Lower leg skin (tissue), 4 donors: ENCODE data around the gene LMNTD1. TPM values are rescaled to one million over a fixed set of nuclear protein-coding genes. Genes with fewer than 3 reads are reported as not detected.
"Not testable (repeated sequence)": the region's sequence is repeated elsewhere in the genome, so short reads cannot be mapped to it uniquely, and the experiment has no call there.

Experiments used
- DNase-seq, 2 donors: peaks; one replicate each; pipeline ENCODE4 v3.0.0-alpha.2; 2019; ENCODE audit warnings: low spot score in 2 of 2
- H3K4me3 ChIP-seq: fragments of 200-600 bp; sonication (generic); 2 replicates; pipeline ENCODE4 v1.5.1; 2017; ENCODE audit warnings: mild to moderate bottlenecking, low read depth; ENCODE audit not compliant: poor library complexity, severe bottlenecking
- POLR2A ChIP-seq, 2 donors: fragments of 450-650 bp; IDR thresholded peaks; one replicate each; pipeline ENCODE4 v1.6.1; 2016 to 2017; ENCODE audit warnings: antibody characterized with exemption in 2 of 2, mild to moderate bottlenecking in 1 of 2, moderate library complexity in 1 of 2
- WGBS, 2 donors: methylation state at CpG; one replicate each; pipeline ENCODE4 v1.1.5; 2018; 5-methylcytosine and 5-hydroxymethylcytosine counted together
- intact Hi-C: fragments of 100-400 bp; cut with DNase I; formaldehyde crosslinking; loops from one replicate; pipeline ENCODE4 v1.15.0; 2023; ENCODE audit warnings: low total_unique reads
- total RNA-seq, 4 donors: library from RNA; depleted of rRNA; stranded (reverse); fragments of >200 nt; gene quantifications; one replicate each; pipeline ENCODE4 v1.1.0, GENCODE V29; 2016
- TF ChIP-seq, protein P1 (sequence below), 3 donors: fragments of 450-650 bp; IDR thresholded peaks; one replicate each; pipeline ENCODE4 v1.5.1; 2016; ENCODE audit warnings: antibody characterized with exemption in 3 of 3, mild to moderate bottlenecking in 3 of 3, moderate library complexity in 2 of 3

Gene LMNTD1
- not detected for total RNA-seq

DNA sequence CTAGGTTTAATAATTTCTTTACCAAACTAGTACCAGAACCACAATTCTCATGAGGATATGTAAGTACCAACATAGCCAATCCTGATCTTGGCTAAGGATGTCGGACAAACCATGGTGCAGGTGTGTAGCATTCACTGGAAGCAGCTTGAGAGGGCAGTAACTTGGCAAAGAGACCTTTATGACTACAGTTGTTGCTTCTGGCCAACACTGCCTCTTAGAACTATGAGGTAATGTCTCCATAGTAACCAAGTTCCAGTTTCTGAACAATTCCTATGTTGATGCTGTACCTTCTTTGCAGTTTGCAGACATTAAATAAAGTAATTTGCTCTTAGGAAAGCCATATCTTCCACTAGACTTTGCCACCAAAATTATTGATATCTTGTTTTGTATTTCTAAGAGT lies at the start of gene LMNTD1:
Gene LMNTD1, minus strand, starts transcription at position 186 of the 400 bp plus-strand sequence. CDS start 324 bp downstream, outside the sequence.
- H3K4me3 ChIP-seq, result no peak within 1 kb of the TSS
- DNase-seq, result no peak
- 0 to 43% methylated on average over 1 of the region's 1 CpG for WGBS, 2 donors
- intact Hi-C loops, result no loop called here
- TF ChIP-seq, protein P1, sequence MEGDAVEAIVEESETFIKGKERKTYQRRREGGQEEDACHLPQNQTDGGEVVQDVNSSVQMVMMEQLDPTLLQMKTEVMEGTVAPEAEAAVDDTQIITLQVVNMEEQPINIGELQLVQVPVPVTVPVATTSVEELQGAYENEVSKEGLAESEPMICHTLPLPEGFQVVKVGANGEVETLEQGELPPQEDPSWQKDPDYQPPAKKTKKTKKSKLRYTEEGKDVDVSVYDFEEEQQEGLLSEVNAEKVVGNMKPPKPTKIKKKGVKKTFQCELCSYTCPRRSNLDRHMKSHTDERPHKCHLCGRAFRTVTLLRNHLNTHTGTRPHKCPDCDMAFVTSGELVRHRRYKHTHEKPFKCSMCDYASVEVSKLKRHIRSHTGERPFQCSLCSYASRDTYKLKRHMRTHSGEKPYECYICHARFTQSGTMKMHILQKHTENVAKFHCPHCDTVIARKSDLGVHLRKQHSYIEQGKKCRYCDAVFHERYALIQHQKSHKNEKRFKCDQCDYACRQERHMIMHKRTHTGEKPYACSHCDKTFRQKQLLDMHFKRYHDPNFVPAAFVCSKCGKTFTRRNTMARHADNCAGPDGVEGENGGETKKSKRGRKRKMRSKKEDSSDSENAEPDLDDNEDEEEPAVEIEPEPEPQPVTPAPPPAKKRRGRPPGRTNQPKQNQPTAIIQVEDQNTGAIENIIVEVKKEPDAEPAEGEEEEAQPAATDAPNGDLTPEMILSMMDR (IDR thresholded peaks at IDR 0.05), result no peak
- no peak for TF ChIP-seq POLR2A (IDR thresholded peaks at IDR 0.05)

- no peak for TF ChIP-seq POLR2A (IDR thresholded peaks at IDR 0.05)
- TF ChIP-seq, protein P1 (IDR thresholded peaks at IDR 0.05), result no peak
- no peak overlapping the region for H3K4me3 ChIP-seq
- no peak for DNase-seq
- WGBS, 2 donors, result 91 to 97% methylated on average over 3 of the region's 3 CpGs
- intact Hi-C loops, result no loop called here
These were observed 45.9 kb upstream of the LMNTD1 start for GRCh38 chr12:25598956-25599355.

GRCh38 chr12:25595496-25595895 lies 42.4 kb upstream of the LMNTD1 start:
- DNase-seq, intact Hi-C loops, H3K4me3 ChIP-seq: not testable (repeated sequence)

GRCh38 chr12:25594376-25594775 lies 41.3 kb upstream of the LMNTD1 start:
- no peak for TF ChIP-seq POLR2A (IDR thresholded peaks at IDR 0.05)
- TF ChIP-seq, protein P1 (IDR thresholded peaks at IDR 0.05), result no peak
- 83 to 86% methylated on average over 2 of the region's 2 CpGs for WGBS, 2 donors
- H3K4me3 ChIP-seq, result no peak overlapping the region
- no peak for DNase-seq
- intact Hi-C loops, result no loop called here

- DNase-seq, result no peak
- intact Hi-C loops, result no loop called here
- WGBS, 2 donors, result 63 to 77% methylated on average over 4 to 5 of the region's 5 CpGs
- TF ChIP-seq, protein P1 (IDR thresholded peaks at IDR 0.05), result no peak
- TF ChIP-seq POLR2A (IDR thresholded peaks at IDR 0.05), result no peak
- H3K4me3 ChIP-seq, result no peak overlapping the region
These were observed 39.8 kb upstream of the LMNTD1 start for GRCh38 chr12:25592725-25593495.

DNA sequence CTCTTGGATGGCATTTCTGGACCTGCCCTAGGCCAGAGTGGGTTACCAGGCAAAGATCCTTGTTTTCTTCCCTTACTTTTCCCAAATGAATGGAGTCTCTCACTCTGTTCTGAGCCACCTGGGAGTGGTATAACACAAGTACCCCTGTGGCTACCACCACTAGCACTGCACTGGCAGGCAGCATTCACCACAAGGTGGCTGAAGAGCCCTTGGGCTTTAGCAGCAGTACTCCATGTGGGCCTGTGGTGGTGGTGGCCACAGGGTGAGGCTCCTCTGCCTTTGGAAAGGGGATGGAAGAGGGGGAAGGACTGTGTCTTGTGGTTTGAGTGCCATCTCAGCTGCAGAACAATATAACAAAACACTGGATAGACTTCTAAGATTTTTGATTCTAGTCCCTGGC lies 38.1 kb upstream of the LMNTD1 start:
- no peak for DNase-seq
- intact Hi-C loops, result no loop called here
- no peak overlapping the region for H3K4me3 ChIP-seq
- TF ChIP-seq POLR2A (IDR thresholded peaks at IDR 0.05), result no peak
- TF ChIP-seq, protein P1 (IDR thresholded peaks at IDR 0.05), result no peak
